CD1c-positive myeloid dendritic cell (primary cell): ENCODE data around the gene PAPOLB.

ENCODE experiments used
- DNase-seq: peaks from one replicate; pipeline ENCODE4 v3.0.0-alpha.2; 2016; ENCODE audit errors: extremely low spot score

PAPOLB gene

GRCh38 chr7:4878336-4879335, 16.8 kb upstream of the PAPOLB start:
- DNase-seq, result no peak

- no peak for DNase-seq
Measured at GRCh38 chr7:4876586-4876985, 14.8 kb upstream of the PAPOLB start.

- DNase-seq, result no peak
Measured at GRCh38 chr7:4875391-4875790, 13.6 kb upstream of the PAPOLB start.

GRCh38 chr7:4873071-4873944, 11.5 kb upstream of the PAPOLB start:
- DNase-seq, result no peak

GRCh38 chr7:4871930-4872675, 10.3 kb upstream of the PAPOLB start:
- no peak for DNase-seq

- no peak for DNase-seq
Measured at GRCh38 chr7:4871056-4871680, 9.3 kb upstream of the PAPOLB start.

GRCh38 chr7:4868493-4868892, 6.7 kb upstream of the PAPOLB start:
- no peak for DNase-seq

- no peak for DNase-seq
Measured at GRCh38 chr7:4866528-4867496, 5.0 kb upstream of the PAPOLB start.

- DNase-seq, result no peak
Measured at GRCh38 chr7:4862156-4862555, 326 bp upstream of the PAPOLB start.

- no peak for DNase-seq
Measured at GRCh38 chr7:4861227-4861626, 603 bp downstream of the PAPOLB start.

- DNase-seq, result no peak
Measured at GRCh38 chr7:4857189-4857588, 4.6 kb downstream of the PAPOLB start.

- DNase-seq, result no peak
Measured at GRCh38 chr7:4856336-4857057, 5.3 kb downstream of the PAPOLB start.

GRCh38 chr7:4854916-4855315, 6.9 kb downstream of the PAPOLB start:
- DNase-seq, result no peak

- peak; percentile 39 for DNase-seq
Measured at GRCh38 chr7:4851459-4852422, 10.1 kb downstream of the PAPOLB start.

- DNase-seq, result no peak
Measured at GRCh38 chr7:4850262-4850795, 11.5 kb downstream of the PAPOLB start.

GRCh38 chr7:4849390-4849789, 12.4 kb downstream of the PAPOLB start:
- DNase-seq, result peak; percentile 21

GRCh38 chr7:4845740-4846142, 16.1 kb downstream of the PAPOLB start:
- DNase-seq, result peak; percentile 21
